IPS-15b (cell line): ENCODE measurements around the gene CEP85.

Experiments
- H3K27me3 ChIP-seq: one replicate; pipeline ENCODE4 v1.6.1; 2013; ENCODE audit warnings: low read length; ENCODE audit not compliant: control insufficient read depth, insufficient read depth
- H3K36me3 ChIP-seq: one replicate; pipeline ENCODE4 v1.6.1; 2013; ENCODE audit warnings: low read length; ENCODE audit not compliant: control insufficient read depth, insufficient read depth
- H3K4me1 ChIP-seq: one replicate; pipeline ENCODE4 v1.6.1; 2013; ENCODE audit warnings: mild to moderate bottlenecking, low read length; ENCODE audit not compliant: control insufficient read depth, insufficient read depth
- H3K4me3 ChIP-seq: one replicate; pipeline ENCODE4 v1.5.1; 2013; ENCODE audit warnings: low read depth, low read length
- H3K9ac ChIP-seq: one replicate; pipeline ENCODE4 v1.6.1; 2013; ENCODE audit warnings: low read depth, mild to moderate bottlenecking, low read length
- H3K9me3 ChIP-seq: one replicate; pipeline ENCODE4 v1.6.1; 2013; ENCODE audit warnings: mild to moderate bottlenecking, low read length; ENCODE audit not compliant: control insufficient read depth, insufficient read depth

The CEP85 gene

GRCh38 chr1:26234644-26235370, 807 bp downstream of the CEP85 start:
- Histone ChIP-seq H3K27me3 (no peaks in the 10 kb centered on the region), H3K36me3 (no peaks in the 10 kb centered on the region), H3K4me3 (peak overlapping the region; percentile 98), H3K9me3 (no peaks in the 10 kb centered on the region), H3K4me1 (peaks cover 3% of the 10 kb centered on the region), H3K9ac (peak overlapping the region; percentile 92)

GRCh38 chr1:26237230-26237966, 3.4 kb downstream of the CEP85 start:
- Histone ChIP-seq H3K9ac (no peak overlapping the region), H3K27me3 (no peaks in the 10 kb centered on the region), H3K36me3 (no peaks in the 10 kb centered on the region), H3K4me1 (peaks cover 3% of the 10 kb centered on the region), H3K4me3 (no peak overlapping the region), H3K9me3 (no peaks in the 10 kb centered on the region)

GRCh38 chr1:26239936-26240335, 5.9 kb downstream of the CEP85 start:
- Histone ChIP-seq H3K4me3 (no peak overlapping the region), H3K27me3 (no peaks in the 10 kb centered on the region), H3K9me3 (no peaks in the 10 kb centered on the region), H3K9ac (no peak overlapping the region), H3K36me3 (no peaks in the 10 kb centered on the region), H3K4me1 (peaks cover 3% of the 10 kb centered on the region)

GRCh38 chr1:26252718-26253117, 18.7 kb downstream of the CEP85 start:
- Histone ChIP-seq H3K27me3 (no peaks in the 10 kb centered on the region), H3K4me3 (no peak overlapping the region), H3K9ac (no peak overlapping the region), H3K9me3 (no peaks in the 10 kb centered on the region), H3K4me1 (no peaks in the 10 kb centered on the region), H3K36me3 (peaks cover 24% of the 10 kb centered on the region)

GRCh38 chr1:26254404-26254803, 20.4 kb downstream of the CEP85 start:
- Histone ChIP-seq H3K4me1 (no peaks in the 10 kb centered on the region), H3K27me3 (no peaks in the 10 kb centered on the region), H3K9me3 (no peaks in the 10 kb centered on the region), H3K36me3 (peaks cover 36% of the 10 kb centered on the region), H3K9ac (no peak overlapping the region), H3K4me3 (no peak overlapping the region)

- Histone ChIP-seq H3K36me3 (peaks cover 34% of the 10 kb centered on the region), H3K4me1 (no peaks in the 10 kb centered on the region), H3K9me3 (no peaks in the 10 kb centered on the region), H3K27me3 (no peaks in the 10 kb centered on the region), H3K4me3 (no peak overlapping the region), H3K9ac (no peak overlapping the region)
Measured at GRCh38 chr1:26257222-26257621, 23.2 kb downstream of the CEP85 start.

GRCh38 chr1:26259005-26259404, 25.0 kb downstream of the CEP85 start:
- Histone ChIP-seq H3K27me3 (no peaks in the 10 kb centered on the region), H3K9me3 (no peaks in the 10 kb centered on the region), H3K4me3 (no peak overlapping the region), H3K36me3 (peaks cover 34% of the 10 kb centered on the region), H3K4me1 (no peaks in the 10 kb centered on the region), H3K9ac (no peak overlapping the region)

GRCh38 chr1:26259578-26259977, 25.6 kb downstream of the CEP85 start:
- no peak overlapping the region for H3K4me3 ChIP-seq
- H3K9ac ChIP-seq = no peak overlapping the region
- no peaks in the 10 kb centered on the region for H3K9me3 ChIP-seq
- no peaks in the 10 kb centered on the region for H3K27me3 ChIP-seq
- H3K4me1 ChIP-seq = no peaks in the 10 kb centered on the region
- H3K36me3 ChIP-seq = peaks cover 34% of the 10 kb centered on the region

- H3K4me1 ChIP-seq = no peaks in the 10 kb centered on the region
- H3K9me3 ChIP-seq = no peaks in the 10 kb centered on the region
- H3K4me3 ChIP-seq = no peak overlapping the region
- no peaks in the 10 kb centered on the region for H3K27me3 ChIP-seq
- H3K36me3 ChIP-seq = peaks cover 19% of the 10 kb centered on the region
- no peak overlapping the region for H3K9ac ChIP-seq
Measured at GRCh38 chr1:26263212-26263611, 29.2 kb downstream of the CEP85 start.

- no peaks in the 10 kb centered on the region for H3K4me1 ChIP-seq
- no peaks in the 10 kb centered on the region for H3K27me3 ChIP-seq
- no peak overlapping the region for H3K4me3 ChIP-seq
- peaks cover 3% of the 10 kb centered on the region for H3K9me3 ChIP-seq
- H3K36me3 ChIP-seq = peaks cover 26% of the 10 kb centered on the region
- no peak overlapping the region for H3K9ac ChIP-seq
Measured at GRCh38 chr1:26265405-26265804, 31.4 kb downstream of the CEP85 start.

GRCh38 chr1:26268290-26269197, 34.5 kb downstream of the CEP85 start:
- peaks cover 40% of the 10 kb centered on the region for H3K36me3 ChIP-seq

More at GRCh38 chr1:26268290-26269197, 34.5 kb downstream of the CEP85 start:
- Histone ChIP-seq H3K4me3 (no peak overlapping the region), H3K9me3 (peaks cover 3% of the 10 kb centered on the region), H3K9ac (no peak overlapping the region), H3K4me1 (no peaks in the 10 kb centered on the region), H3K27me3 (no peaks in the 10 kb centered on the region)
